HG02840 (cell line): ENCODE results near the gene MEF2C.

Experiments used
- ATAC-seq: cut with Tn5 transposase; IDR thresholded peaks from one replicate; pipeline ENCODE4 v1.9.1; 2021; ENCODE audit warnings: mild to moderate bottlenecking, moderate library complexity, moderate number of reproducible peaks; ENCODE audit not compliant: unreplicated experiment, low FRiP score

Gene MEF2C

DNA sequence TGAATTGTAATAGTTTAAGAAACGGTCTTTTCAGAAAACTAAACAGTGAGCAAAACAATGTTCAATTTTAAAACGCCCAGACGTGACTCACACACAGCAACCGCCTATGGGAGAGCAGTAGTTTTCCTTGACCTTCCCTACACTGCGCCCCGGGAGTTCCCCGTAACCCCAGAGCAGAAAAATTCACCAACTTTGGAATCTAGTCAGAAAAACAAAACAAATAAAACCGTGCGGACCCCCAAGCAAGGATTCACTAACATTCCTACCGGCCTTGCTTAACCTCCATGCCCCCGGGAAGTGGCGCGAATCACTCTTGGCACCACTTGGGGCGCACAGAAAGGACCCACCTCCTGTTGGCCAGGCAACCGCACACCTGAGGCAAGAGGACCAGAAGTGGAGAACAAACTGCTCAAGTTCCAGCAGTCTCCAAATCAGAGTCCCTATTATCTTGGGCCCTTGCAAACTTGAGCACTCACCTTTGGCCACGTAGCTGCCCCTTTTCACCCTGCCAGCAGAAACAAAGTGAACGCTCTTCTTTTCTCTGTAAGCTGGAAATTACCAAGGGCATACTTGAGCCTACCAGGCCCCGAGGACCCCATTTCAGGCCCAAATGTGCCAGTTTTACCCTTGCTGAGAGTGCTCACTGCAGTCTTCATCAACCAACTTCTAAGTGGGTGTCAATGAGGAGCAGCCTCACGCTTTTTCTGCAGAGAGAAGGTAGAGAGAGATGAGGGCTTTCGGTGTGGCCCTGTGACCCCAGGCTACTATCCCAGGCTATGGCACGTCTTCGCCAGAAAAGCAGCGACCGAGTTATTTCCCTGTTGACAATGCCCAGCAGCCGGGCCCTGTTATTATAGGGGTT lies 189.7 kb downstream of the MEF2C start:
- ATAC-seq: no peak

DNA sequence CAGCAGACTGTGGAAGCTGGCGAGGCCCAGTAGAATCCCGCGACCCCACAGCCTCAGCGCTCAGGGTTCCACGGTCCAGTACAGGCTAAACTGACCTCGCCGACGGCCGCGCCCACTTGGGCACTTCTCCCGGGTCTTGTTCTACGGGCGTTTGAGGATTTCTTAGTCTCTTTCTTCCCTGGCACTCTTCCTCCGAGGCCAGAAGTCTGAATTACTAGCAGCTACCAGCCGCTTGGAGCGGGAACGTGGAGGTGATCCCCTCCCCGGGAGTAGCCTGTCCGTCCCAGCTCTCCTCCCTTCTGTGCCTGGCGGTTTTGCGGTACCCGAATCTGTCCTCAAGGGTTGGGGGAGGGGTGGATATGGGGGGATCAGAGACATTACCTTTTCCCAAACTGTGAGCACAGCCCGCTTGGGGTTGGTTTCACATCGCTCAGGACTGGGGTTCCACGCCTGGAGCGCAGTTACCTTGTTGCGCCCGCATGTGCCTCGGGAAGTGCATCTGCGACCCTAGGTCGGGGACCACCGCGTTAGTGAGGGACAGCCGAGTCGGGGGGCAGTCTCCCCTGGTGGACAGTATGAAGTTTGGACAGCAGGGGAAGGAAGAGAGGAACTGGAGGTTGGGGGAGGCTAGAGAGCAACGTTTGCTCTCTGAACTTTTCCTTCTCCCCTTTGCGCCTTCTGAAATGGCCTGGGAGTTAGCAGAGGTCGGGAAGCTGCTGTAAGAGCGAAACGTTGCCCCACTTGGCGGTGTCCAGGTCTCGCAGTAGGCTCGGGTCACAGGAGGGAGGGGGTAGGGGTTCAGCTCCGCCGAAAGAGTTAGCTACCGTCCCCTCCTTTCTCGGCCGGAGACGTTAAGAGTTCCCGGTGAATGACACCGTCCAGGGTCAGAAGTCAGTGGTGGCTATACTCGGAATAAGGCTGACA lies 190.8 kb downstream of the MEF2C start:
- ATAC-seq: no peak

DNA sequence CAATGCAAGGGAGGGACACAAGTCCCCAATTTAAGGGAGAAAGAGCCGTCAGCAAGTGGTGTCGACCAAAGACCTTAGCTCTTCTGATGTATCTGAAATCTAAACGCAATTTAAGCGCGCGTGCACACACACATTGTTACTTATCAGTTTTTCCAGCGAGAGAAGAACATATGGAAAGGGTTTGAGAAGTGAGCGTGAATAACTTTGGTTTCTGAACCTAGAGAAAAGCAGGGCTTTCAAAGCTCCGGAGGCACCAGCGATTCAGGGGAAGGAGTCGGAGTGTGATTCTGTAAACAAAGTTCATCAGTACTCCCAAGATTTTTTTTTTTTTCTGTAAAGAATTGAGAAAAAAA lies 191.8 kb downstream of the MEF2C start:
- ATAC-seq: peak; percentile 9

DNA sequence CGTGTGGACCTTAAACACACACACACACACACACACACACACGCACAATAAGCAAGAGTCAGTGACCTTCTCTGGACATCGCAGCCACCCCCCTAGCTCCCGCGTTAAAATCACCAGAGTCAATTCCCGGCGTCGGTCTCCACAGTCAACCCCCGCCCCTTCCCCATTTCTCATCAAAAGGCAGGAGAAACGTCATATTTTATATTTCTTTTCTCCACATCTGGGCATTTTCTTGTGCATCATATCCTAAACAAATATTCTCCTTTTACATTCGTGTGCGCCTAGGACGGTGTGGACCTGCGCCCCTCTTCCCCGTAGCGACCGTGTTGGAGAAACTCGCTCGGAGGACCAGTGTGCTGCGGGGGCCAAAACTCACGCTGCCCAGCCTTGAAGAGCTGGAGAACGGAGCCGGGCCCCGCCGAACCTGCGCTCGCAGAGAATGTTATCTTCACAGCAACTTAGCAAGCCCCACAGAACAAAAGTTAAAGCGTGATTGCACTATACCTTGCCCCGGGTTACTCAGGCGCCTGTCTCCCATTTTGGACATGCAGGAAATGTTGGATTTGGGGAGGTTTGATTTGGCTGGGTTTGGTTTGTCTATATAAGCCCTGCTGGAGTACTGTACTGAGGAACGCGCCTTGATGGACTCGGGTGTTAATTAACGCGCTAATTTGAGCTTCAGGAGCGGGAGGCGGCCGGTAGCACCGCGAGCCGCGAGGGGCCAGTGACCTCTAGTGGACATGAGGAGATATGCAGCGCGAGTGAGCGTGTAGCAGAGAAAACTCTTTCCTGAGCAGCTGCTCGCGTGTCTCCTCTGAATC lies 192.4 kb downstream of the MEF2C start:
- peak; percentile 88 for ATAC-seq

DNA sequence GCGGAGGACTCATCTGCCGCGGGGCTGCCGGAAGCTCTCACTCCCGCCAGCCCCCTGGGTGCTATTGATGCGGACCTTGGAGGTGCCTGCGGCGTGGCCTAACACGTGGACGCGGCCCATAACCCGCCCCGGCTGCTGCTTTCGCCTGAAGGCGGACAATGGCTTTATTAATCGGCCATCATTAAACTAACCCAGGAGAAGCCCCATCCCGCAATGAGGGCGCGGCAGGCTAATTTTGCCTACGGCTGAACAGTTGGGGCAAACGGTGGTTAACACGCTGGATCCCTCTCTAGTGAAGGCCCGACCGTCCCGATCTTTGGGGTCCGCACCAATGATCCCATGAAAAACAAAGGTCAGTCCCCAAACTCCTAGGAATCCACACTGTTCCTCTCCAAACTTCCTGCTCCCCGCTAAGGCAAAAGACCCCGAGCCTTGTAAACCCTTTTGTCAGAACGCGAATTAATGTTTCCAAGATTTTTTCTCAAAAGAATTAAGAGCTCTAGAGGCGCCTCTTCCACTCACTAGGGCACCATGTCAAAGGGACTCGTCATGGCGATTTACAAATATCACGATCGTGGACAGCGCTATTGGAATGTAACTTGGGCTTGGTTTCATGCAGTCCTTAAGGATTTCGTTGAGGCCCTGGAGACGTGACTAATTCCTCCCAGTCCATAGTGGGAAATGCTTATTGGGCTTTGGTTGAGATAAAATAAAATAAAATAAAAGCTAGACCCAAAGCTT lies 193.1 kb downstream of the MEF2C start:
- ATAC-seq: no peak

DNA sequence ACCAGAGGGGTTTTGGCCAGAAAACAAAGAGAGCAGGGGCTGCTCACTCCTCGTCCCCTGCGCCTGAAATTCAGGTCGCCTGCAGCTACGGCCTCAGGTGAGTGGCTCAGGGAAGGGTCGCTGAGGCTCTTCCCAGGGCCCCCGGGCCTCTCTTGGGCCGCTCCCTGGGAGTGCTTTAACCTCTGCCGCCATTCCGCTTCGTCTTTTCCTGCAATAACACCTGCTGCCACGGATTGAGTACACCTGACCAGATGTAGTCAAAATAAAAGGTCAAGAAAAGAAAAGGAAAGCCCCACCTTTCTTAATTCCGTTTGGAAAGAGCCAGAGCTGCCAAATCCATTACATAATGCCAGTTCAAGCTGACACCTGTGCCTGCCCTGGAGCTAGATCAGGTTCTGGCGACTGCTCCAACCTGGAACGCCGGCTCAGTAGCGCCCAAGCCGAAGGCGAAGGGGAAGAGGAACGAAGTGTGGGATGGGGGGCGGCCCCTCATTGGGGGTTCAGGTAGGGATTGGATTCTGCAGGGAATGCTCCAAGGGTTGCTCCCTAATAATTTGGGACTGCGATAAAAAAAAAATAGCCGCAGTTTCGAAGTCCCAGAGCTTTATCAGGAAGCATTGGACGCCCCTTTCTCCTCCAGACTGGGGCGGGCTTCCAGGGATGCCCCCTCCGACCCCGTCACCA lies 193.9 kb downstream of the MEF2C start:
- ATAC-seq: no peak

DNA sequence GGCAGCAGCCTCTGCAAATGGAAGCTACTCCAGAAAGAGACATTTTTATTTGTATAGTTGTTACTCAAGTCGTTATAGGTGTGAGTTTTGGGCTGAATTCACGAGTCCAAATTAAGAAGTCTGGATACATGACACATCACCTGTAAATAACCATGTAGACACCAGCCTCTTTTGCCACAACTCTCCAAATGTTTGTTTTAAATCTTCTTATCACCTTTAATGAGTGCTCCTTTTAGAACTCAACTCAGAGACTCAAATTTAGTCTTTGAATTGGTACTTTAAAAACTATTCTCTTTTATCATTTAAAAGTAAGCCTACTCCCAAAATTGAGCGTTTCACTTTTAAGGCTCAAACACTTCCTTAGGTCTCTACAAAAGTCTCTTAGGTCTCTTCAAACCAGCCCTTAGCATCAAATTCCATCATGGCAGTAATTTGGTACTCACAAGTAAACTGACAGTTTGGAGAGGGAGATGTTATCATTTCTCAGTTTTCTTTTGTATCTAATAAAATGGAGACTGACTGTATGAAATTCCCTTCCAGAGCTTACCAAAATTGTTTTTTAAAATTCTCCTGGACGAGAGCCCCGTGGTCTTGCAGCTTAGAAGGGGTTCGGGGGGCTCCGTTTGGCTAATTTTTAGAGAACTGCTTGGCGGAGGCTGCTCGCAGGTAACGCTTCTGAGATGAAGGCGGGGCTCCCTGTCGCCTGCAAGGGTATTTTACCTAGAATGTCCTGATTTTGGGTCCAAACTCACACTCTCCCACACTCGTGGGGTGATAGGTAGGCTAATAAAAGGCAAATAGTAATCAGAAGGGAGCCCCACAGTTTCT lies 194.6 kb downstream of the MEF2C start:
- ATAC-seq: no peak

DNA sequence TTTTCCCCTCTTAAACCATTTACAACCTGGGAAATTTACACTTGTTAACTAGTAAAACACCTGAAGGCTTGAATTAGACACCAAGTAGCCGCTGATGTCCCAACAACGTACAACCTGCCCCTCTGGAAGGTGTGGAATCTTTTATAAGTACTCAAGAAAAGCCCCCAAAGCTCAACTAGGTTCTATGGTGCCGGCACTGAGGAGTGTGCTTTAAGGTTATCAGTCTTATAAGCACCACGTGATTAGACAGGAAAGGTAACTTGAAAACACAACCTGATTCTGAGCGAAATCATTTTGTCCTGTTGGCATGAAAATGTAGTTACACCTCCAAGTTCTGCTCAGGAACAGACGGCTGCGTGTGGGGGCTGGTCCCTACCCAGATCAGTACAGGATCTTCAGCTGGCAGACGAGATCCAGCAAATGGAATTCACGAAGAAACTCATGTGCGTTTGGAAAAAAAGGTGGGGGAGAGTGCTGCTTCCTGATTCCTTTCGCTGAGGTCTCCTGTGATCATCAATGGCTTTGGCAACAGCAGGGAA lies 195.5 kb downstream of the MEF2C start:
- no peak for ATAC-seq

DNA sequence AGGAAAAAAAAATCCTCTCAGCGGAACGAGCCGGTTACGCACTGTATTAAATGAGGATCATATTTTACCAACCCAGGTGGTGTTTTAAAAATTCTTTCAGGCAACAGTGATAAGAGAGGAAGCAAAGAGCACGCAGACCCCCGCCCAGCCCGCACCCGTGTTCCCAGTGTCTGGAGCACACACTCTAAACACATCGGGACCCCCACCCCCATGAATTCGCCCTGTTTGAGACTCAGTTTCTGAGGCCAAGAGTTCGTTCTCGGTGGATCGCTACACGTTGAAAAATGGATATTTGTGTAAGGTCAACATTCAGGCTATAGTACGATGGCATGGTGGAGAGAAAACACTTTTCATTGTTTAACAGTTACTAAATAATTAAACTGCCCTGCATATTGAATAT lies 196.3 kb downstream of the MEF2C start:
- no peak for ATAC-seq

DNA sequence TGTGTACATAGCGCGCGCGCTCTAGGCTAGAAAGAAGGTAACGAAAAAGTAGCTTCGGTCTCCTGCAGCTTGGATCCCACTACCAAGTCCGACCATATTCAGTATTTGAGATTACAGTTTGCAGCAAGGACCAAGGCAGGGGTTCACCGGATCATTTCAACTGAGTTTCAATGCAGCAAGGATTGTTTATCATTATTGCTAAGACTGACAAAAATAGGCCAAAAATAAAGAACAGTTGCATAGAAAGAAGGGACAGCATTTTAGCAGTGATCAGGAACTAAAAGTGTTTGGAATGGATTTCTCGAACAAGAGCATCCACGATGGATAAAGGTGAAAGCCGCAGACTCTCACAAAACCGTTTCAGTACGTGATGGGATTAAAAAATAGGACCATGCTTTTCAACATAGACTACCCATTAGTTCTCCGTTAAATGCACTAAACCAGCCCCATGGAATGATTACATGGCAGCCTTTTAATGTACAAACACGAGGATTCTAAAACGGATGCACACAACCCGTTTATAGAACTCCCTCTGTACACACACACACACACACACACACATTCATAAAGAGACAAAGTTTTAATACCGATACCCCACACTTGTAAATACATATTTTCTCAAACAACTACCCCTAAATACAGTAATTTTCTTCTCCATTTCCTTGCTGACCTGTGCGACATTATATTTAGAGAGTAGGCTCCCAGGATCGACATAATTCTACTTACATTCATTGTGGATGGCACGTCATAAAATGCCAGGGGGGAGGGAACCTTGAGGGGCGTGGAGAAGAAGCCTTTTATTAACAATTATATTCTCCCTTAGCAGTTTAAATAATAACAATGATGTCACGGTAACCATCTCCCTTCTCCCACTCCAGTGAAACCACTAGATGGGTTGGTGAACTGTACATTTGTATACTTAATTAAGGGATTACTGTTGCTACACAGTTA lies 197.1 kb downstream of the MEF2C start:
- no peak for ATAC-seq

DNA sequence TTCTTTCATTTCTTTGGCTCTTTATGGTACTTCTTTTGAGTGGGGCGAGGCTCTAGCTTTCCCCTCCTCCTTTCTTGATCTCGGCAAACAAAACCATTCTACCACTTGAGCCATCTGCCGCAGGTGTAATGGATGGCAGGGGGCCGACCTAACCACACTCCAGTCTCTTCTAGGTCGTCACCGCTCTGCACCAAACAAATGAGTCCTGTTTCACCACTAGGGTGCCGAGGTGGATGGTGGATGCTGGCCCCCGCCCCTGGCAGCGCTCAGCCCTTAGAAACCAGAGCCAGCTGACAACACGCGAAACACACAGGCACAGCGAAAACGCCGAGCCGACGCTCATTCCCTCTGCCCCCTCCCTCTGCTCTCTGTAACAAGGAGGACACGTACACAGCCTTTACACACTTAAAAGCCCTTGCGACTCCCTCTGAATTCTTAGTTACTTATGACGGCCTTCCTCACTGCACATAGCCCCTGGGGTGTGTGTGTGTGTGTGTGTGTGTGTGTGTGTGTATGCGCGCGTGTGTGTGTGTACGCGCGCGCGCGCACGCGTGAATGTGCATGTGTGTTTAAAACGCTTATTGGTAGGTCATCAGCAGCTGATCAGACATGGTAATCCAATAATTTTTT lies 199.4 kb downstream of the MEF2C start:
- no peak for ATAC-seq

DNA sequence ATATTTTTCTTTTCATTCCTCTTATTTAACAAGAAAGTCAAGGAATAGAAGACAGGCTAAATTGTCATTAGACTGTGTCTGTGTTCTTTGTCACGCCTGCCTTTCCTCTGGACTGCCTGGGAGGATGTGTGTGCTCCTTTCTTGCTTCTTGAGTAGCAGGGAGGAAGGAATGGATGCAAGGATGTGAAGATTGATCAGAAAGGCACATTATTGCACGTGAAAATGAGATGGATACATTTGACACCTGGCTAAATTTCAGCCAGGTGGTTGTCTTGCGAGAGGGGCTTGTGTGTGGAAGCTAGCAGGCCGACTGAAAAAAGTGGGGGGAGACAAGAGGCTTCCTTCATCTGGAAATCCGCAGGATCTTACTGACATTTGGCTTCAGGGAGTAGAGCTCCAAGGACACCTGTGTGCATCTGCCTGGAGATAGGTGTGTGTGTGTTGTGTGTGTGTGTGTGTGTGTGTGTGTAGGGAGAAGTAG lies 200.1 kb downstream of the MEF2C start:
- no peak for ATAC-seq

DNA sequence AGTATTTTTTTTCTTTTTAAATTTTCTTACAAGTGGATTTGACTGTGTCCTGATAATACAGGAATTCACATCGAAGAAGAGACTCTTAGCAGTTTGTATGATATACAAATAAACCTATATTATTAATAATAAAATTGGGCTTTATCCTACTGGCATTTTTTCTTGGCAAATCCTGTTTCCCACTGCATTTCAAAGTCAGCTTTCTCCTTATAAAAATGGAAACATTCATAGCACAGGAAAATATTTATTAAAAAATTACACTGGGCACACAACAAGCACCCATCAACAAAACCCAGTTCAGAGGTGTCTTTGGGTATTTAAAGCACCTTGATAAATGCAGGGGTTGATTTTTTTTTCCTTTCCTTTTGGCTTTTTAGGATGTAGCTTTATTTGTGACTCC lies 200.9 kb downstream of the MEF2C start:
- ATAC-seq: no peak

DNA sequence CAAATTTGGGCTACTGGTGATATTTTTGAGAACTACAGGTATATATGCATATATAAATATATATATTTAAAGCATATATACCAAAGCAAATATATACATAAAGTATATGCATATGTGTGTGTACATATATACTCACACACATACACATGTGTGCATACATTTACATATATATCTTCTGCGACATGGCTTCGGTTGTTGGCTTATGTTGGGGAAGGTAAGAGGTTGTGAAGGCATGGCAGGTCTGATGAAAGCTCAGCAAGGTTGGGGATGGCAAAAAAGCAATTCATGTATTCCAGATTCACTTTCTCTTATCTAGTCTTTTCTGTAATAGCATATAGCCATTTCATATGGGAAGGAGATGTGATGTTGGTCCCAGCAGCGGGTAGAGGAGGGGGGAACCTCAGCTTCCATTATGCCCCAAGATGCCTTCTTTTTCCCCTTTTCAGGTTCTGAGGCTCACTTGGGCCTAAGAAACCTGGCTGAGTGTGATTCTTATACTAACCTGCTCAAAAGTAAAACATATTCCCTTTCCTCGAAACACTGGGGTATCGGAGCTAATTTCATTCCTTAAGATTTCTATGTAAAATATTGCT lies 201.7 kb downstream of the MEF2C start:
- ATAC-seq: no peak

DNA sequence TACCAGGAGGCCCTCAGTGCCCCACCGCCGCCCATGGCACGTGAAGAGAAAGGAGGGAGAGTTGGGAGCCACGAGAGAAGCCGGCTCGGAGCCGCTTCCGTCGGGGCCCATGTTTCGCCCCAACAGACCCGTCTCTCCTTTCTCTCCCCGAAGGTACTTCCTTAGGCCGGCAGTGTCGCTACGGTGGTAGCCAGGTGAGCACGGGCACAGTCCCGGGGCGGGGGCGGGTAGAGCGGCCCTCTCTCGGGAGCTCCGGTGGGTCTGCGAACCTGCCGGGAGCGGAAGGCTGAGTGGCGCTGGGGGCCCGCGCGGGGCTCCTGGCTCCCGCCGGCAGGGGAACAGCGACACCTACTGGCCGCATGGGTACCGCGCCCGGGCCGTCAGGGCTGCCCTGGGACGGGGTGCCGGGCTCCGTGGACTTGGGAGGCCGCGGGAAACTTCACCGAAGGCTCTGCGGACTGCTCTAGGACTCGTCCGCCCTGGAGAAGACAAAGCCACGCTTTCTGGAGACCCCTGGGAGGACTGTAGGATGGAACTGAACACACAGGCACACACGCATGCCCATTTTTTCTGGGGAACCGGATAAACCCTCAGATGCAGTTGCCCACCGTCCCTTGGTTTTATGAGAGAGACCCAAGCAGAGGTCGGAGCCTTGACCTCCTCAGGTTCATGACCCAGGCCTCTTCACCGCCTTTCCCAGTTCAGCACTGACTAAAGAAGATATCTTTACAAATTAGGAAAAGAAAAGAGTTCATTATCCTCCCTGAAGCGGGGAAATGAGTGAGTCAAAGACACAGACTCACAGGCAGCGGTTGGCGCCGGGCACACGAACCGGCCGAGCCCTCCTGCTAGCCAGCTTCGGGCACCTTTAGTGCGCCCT lies 202.5 kb downstream of the MEF2C start:
- peak; percentile 76 for ATAC-seq
